Tibial nerve (tissue), 3 donors: ENCODE data around the gene TBK1.

Experiments used
- POLR2A ChIP-seq, 2 donors: fragments of 450-650 bp; IDR thresholded peaks; one replicate each; pipeline ENCODE4 v1.6.1; 2017; ENCODE audit warnings: antibody characterized with exemption in 2 of 2, mild to moderate bottlenecking in 2 of 2, moderate library complexity in 2 of 2
- TF ChIP-seq, protein P1 (sequence below), 5 experiments: fragments of 200-600 bp in 3 of 5; fragments of 450-650 bp in 2 of 5; sonication (generic) in 3 of 5; IDR thresholded peaks; one replicate each; pipeline ENCODE4 v1.5.1; 2016 to 2019; ENCODE audit warnings: antibody characterized with exemption in 5 of 5, mild to moderate bottlenecking in 3 of 5, moderate library complexity in 2 of 5

DNA sequence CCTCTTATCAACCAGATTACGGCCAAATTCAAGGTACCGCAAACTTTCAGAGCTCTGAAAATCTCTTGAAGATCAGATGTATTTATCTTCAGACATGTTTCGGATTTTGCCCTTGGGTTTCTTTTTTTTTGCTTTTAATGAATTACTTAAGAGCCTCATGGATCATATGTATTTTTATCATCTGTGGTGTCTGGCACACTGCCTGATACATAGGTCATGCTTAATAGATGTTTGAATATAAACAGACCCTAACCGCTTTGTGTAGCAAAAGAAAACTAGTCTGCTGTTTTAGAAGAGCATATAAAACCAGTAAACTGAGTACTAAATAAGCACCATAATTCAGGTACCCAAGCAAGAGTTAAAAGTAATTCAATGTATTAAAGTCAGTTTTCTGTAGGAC lies 20.1 kb upstream of the TBK1 start:
- no peak for TF ChIP-seq POLR2A (IDR thresholded peaks at IDR 0.05)
- TF ChIP-seq, protein P1, sequence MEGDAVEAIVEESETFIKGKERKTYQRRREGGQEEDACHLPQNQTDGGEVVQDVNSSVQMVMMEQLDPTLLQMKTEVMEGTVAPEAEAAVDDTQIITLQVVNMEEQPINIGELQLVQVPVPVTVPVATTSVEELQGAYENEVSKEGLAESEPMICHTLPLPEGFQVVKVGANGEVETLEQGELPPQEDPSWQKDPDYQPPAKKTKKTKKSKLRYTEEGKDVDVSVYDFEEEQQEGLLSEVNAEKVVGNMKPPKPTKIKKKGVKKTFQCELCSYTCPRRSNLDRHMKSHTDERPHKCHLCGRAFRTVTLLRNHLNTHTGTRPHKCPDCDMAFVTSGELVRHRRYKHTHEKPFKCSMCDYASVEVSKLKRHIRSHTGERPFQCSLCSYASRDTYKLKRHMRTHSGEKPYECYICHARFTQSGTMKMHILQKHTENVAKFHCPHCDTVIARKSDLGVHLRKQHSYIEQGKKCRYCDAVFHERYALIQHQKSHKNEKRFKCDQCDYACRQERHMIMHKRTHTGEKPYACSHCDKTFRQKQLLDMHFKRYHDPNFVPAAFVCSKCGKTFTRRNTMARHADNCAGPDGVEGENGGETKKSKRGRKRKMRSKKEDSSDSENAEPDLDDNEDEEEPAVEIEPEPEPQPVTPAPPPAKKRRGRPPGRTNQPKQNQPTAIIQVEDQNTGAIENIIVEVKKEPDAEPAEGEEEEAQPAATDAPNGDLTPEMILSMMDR (IDR thresholded peaks at IDR 0.05) = no peak
